Measurements from ENCODE around the gene ACADVL. TPM values are rescaled to one million over a fixed set of nuclear protein-coding genes. Genes with fewer than 3 reads are reported as not detected.

Gene ACADVL
- total RNA-seq, 1 donor from 2014 or later, result 354 TPM

- Histone ChIP-seq H3K9ac (ENCODE audit: low read length) (peak overlapping the region; percentile 97), H3K36me3 (ENCODE audit: insufficient read depth, low read length) (peaks cover 11% of the 10 kb centered on the region), H3K79me2 (ENCODE audit: insufficient read depth, low read length) (peaks cover 49% of the 10 kb centered on the region), H3K27ac (ENCODE audit: low read depth, low read length) (no peak overlapping the region), H3K4me3 (ENCODE audit: insufficient read depth, low read depth, low read length) (peak overlapping the region; percentile 84), H3K4me1 (ENCODE audit: insufficient read depth, low read length) (peaks cover 15% of the 10 kb centered on the region), H3K4me2 (ENCODE audit: low read length) (peak overlapping the region; percentile 95), H4K20me1 (ENCODE audit: insufficient read depth, low read length) (peaks cover 23% of the 10 kb centered on the region), H3K9me3 (ENCODE audit: insufficient read depth, low read depth, low read length) (no peaks in the 10 kb centered on the region), H3K27me3 (ENCODE audit: insufficient read depth, low read length) (no peaks in the 10 kb centered on the region), H2AFZ (ENCODE audit: low read depth, low read length) (no peak overlapping the region)
- TF ChIP-seq CTCF (IDR thresholded peaks at IDR 0.05; ENCODE audit: insufficient read depth, low read depth, low read length), result no peak
- Mint-ChIP-seq H3K27me3 (ENCODE audit: low read depth, unreplicated experiment) (no peaks in the 10 kb centered on the region), H3K27ac (ENCODE audit: unreplicated experiment) (peak overlapping the region; percentile 100), H3K4me3 (ENCODE audit: unreplicated experiment) (peak overlapping the region; percentile 89), H3K36me3 (ENCODE audit: low read depth, unreplicated experiment) (peaks cover 9% of the 10 kb centered on the region), H3K4me1 (ENCODE audit: low read depth, unreplicated experiment) (peaks cover 25% of the 10 kb centered on the region), H3K9me3 (ENCODE audit: unreplicated experiment) (no peaks in the 10 kb centered on the region)
- no peak for FAIRE-seq
- no peak for DNase-seq (ENCODE audit: low read depth)
Observed at GRCh38 chr17:7253082-7253481, 33.3 kb downstream of the ACADVL start.

GRCh38 chr17:7254511-7254910, 34.8 kb downstream of the ACADVL start:
- peaks cover 15% of the 10 kb centered on the region for H3K4me1 Mint-ChIP-seq (ENCODE audit: low read depth, unreplicated experiment)
- no peak overlapping the region for H3K27ac ChIP-seq (ENCODE audit: low read depth, low read length)
- H3K9ac ChIP-seq (ENCODE audit: low read length), result no peak overlapping the region
- no peak overlapping the region for H2AFZ ChIP-seq (ENCODE audit: low read depth, low read length)
- no peak overlapping the region for H3K4me3 ChIP-seq (ENCODE audit: insufficient read depth, low read depth, low read length)
- no peak for TF ChIP-seq CTCF (IDR thresholded peaks at IDR 0.05; ENCODE audit: insufficient read depth, low read depth, low read length)
- no peak for TF ChIP-seq EZH2 (IDR thresholded peaks at IDR 0.05; ENCODE audit: insufficient read depth, low read length)
- peaks cover 15% of the 10 kb centered on the region for H3K36me3 Mint-ChIP-seq (ENCODE audit: low read depth, unreplicated experiment)
- H3K9me3 ChIP-seq (ENCODE audit: insufficient read depth, low read depth, low read length), result no peaks in the 10 kb centered on the region
- H3K4me2 ChIP-seq (ENCODE audit: low read length), result no peak overlapping the region
- H3K27me3 ChIP-seq (ENCODE audit: insufficient read depth, low read length), result no peaks in the 10 kb centered on the region
- FAIRE-seq (no peak), DNase-seq (ENCODE audit: low read depth) (no peak)
- H4K20me1 ChIP-seq (ENCODE audit: insufficient read depth, low read length), result peaks cover 12% of the 10 kb centered on the region
- no peaks in the 10 kb centered on the region for H3K27me3 Mint-ChIP-seq (ENCODE audit: low read depth, unreplicated experiment)
- peak overlapping the region; percentile 18 for H3K27ac Mint-ChIP-seq (ENCODE audit: unreplicated experiment)
- H3K79me2 ChIP-seq (ENCODE audit: insufficient read depth, low read length), result peaks cover 35% of the 10 kb centered on the region
- peaks cover 11% of the 10 kb centered on the region for H3K36me3 ChIP-seq (ENCODE audit: insufficient read depth, low read length)
- no peak overlapping the region for H3K4me3 Mint-ChIP-seq (ENCODE audit: unreplicated experiment)
- H3K4me1 ChIP-seq (ENCODE audit: insufficient read depth, low read length), result peaks cover 15% of the 10 kb centered on the region
- H3K9me3 Mint-ChIP-seq (ENCODE audit: unreplicated experiment), result no peaks in the 10 kb centered on the region

GRCh38 chr17:7256766-7257456, 37.2 kb downstream of the ACADVL start:
- Histone ChIP-seq H3K4me1 (ENCODE audit: insufficient read depth, low read length) (peaks cover 10% of the 10 kb centered on the region), H2AFZ (ENCODE audit: low read depth, low read length) (no peak overlapping the region), H3K4me2 (ENCODE audit: low read length) (no peak overlapping the region), H3K9ac (ENCODE audit: low read length) (no peak overlapping the region), H3K4me3 (ENCODE audit: insufficient read depth, low read depth, low read length) (no peak overlapping the region), H3K79me2 (ENCODE audit: insufficient read depth, low read length) (peaks cover 16% of the 10 kb centered on the region), H4K20me1 (ENCODE audit: insufficient read depth, low read length) (no peaks in the 10 kb centered on the region), H3K27me3 (ENCODE audit: insufficient read depth, low read length) (peaks cover 3% of the 10 kb centered on the region), H3K9me3 (ENCODE audit: insufficient read depth, low read depth, low read length) (no peaks in the 10 kb centered on the region), H3K27ac (ENCODE audit: low read depth, low read length) (no peak overlapping the region), H3K36me3 (ENCODE audit: insufficient read depth, low read length) (peaks cover 11% of the 10 kb centered on the region)
- Mint-ChIP-seq H3K4me3 (ENCODE audit: unreplicated experiment) (no peak overlapping the region), H3K27me3 (ENCODE audit: low read depth, unreplicated experiment) (peaks cover 2% of the 10 kb centered on the region), H3K27ac (ENCODE audit: unreplicated experiment) (no peak overlapping the region), H3K4me1 (ENCODE audit: low read depth, unreplicated experiment) (peaks cover 10% of the 10 kb centered on the region), H3K36me3 (ENCODE audit: low read depth, unreplicated experiment) (peaks cover 15% of the 10 kb centered on the region), H3K9me3 (ENCODE audit: unreplicated experiment) (no peaks in the 10 kb centered on the region)
- FAIRE-seq (no peak), DNase-seq (ENCODE audit: low read depth) (no peak)
- no peak for TF ChIP-seq CTCF (IDR thresholded peaks at IDR 0.05; ENCODE audit: insufficient read depth, low read depth, low read length)
- no peak for TF ChIP-seq EZH2 (IDR thresholded peaks at IDR 0.05; ENCODE audit: insufficient read depth, low read length)

Measured in astrocyte (in vitro differentiated cells and primary cell).